GM13977 (cell line): ENCODE measurements around the gene PCDHGB3.
A peak's percentile ranks its signal among the peaks of the same experiment; 100 is the strongest.
"Not testable (repeated sequence)": the region's sequence is repeated elsewhere in the genome, so short reads cannot be mapped to it uniquely, and the experiment has no call there.

Experiments
- DNase-seq: peaks from one replicate; pipeline ENCODE4 v3.0.0; 2012; ENCODE audit warnings: low spot score
- CTCF ChIP-seq: IDR thresholded peaks from 2 replicates; pipeline ENCODE4 v1.5.1; 2012; ENCODE audit warnings: mild to moderate bottlenecking, control low read depth; ENCODE audit not compliant: insufficient read depth; ENCODE audit errors: extremely low read depth, missing control alignments
- in situ Hi-C: fragments of 300-500 bp; cut with MboI; formaldehyde crosslinking; loops from one replicate; pipeline ENCODE4 v1.12.0; 2022; ENCODE audit warnings: low sequenced_read_pairs, low pct_unique_long_range_greater_than_20kb, mixed read lengths, inconsistent platforms; ENCODE audit not compliant: unreplicated experiment

The PCDHGB3 gene

GRCh38 chr5:141371572-141372475, 1.8 kb downstream of the PCDHGB3 start:
- no peak for TF ChIP-seq CTCF
- in situ Hi-C loops = no loop called here
- no peak for DNase-seq

GRCh38 chr5:141373673-141374317, 3.8 kb downstream of the PCDHGB3 start, which contains the start of gene PCDHGA6:
Gene PCDHGA6, plus strand, starts transcription at chr5:141373891. Its CDS starts 193 bp downstream, at chr5:141374084.
- no peak for DNase-seq
- in situ Hi-C loops = no loop called here
- peak; percentile 30 for TF ChIP-seq CTCF

GRCh38 chr5:141374627-141375026, 4.6 kb downstream of the PCDHGB3 start:
- no peak for DNase-seq
- in situ Hi-C loops = no loop called here
- no peak for TF ChIP-seq CTCF

GRCh38 chr5:141375444-141376155, 5.6 kb downstream of the PCDHGB3 start:
- DNase-seq = not testable (repeated sequence)

GRCh38 chr5:141382469-141383294, 12.6 kb downstream of the PCDHGB3 start, which contains the start of gene PCDHGA7:
Gene PCDHGA7, plus strand, starts transcription at chr5:141382742. Its CDS starts 158 bp downstream, at chr5:141382900.
- TF ChIP-seq CTCF = peak; percentile 37
- in situ Hi-C loops = no loop called here
- DNase-seq = no peak

More at GRCh38 chr5:141375444-141376155, 5.6 kb downstream of the PCDHGB3 start:
- in situ Hi-C loops = not testable (repeated sequence)

- in situ Hi-C loops = no loop called here
- DNase-seq = no peak
- no peak for TF ChIP-seq CTCF
These were observed 13.3 kb downstream of the PCDHGB3 start for GRCh38 chr5:141383345-141383744.
